Ovary (tissue), 9 donors: ENCODE results near the gene PITPNB. TPM values are rescaled to one million over a fixed set of nuclear protein-coding genes. Genes with fewer than 3 reads are reported as not detected.

Source experiments
- DNase-seq, 5 donors: peaks; one replicate each; pipeline ENCODE4 v3.0.0-alpha.2; 2019 to 2020
- H3K27ac ChIP-seq, 2 donors: fragments of 200-600 bp; one replicate each; pipeline versions ENCODE4 v1.5.1 to v1.8.0; 2019 to 2022
- H3K27me3 ChIP-seq: fragments of 200-600 bp; one replicate; pipeline ENCODE4 v1.8.0; 2022
- H3K36me3 ChIP-seq: fragments of 200-600 bp; sonication (generic); one replicate; pipeline ENCODE4 v1.5.1; 2019
- H3K4me1 ChIP-seq: one replicate; pipeline ENCODE4 v1.8.1; 2013; ENCODE audit warnings: mild to moderate bottlenecking, moderate library complexity; ENCODE audit not compliant: insufficient read depth
- H3K4me3 ChIP-seq: fragments of 200-600 bp; sonication (generic); one replicate; pipeline ENCODE4 v1.5.1; 2017
- H3K9me3 ChIP-seq, 2 donors: fragments of 200-600 bp in 1 of 2; sonication (generic) in 1 of 2; one replicate each; pipeline versions ENCODE4 v1.5.1 to v1.8.1; 2013 to 2019; ENCODE audit warnings: mild to moderate bottlenecking in 1 of 2, moderate library complexity in 1 of 2
- CTCF ChIP-seq, 3 donors: fragments of 450-650 bp in 2 of 3; fragments of 200-600 bp in 1 of 3; IDR thresholded peaks; one replicate each; pipeline versions ENCODE4 v1.5.1 to v1.8.0; 2016 to 2022; ENCODE audit warnings: antibody characterized with exemption in 3 of 3, mild to moderate bottlenecking in 1 of 3
- EP300 ChIP-seq: sonication (generic); formaldehyde crosslinking; IDR thresholded peaks from one replicate; pipeline ENCODE4 v1.6.1; 2017; ENCODE audit warnings: antibody characterized with exemption
- POLR2A ChIP-seq: fragments of 450-650 bp; IDR thresholded peaks from one replicate; pipeline ENCODE4 v1.6.1; 2017; ENCODE audit warnings: antibody characterized with exemption, mild to moderate bottlenecking, moderate library complexity
- WGBS, 3 donors: extraction: QIAGEN DNeasy Blood & Tissue Kit in 1 of 3; methylation state at CpG; one replicate each; pipeline versions ENCODE4 v1.1.5 to v1.1.7; 2013 to 2017; 5-methylcytosine and 5-hydroxymethylcytosine counted together
- intact Hi-C, 4 donors: fragments of 100-400 bp; cut with DNase I; formaldehyde crosslinking; loops; one replicate each; pipeline versions ENCODE4 v1.11.0 to v1.15.1; 2022 to 2023
- polyA plus RNA-seq, 2 donors: library from polyadenylated mRNA; stranded (reverse); fragments of 200-250 nt in 1 of 2; fragments of 350-450 nt in 1 of 2; fragmentation: Illumina TruSeq in 1 of 2; extraction: RNeasy Lipid Tissue Mini Kit (QIAGEN cat#74804) in 1 of 2; gene quantifications; one replicate each; pipeline ENCODE4 v1.2.3, GENCODE V29; 2013 to 2014
- total RNA-seq, 7 donors: library from RNA; depleted of rRNA in 2 of 7; stranded (reverse); fragments of >200 nt in 2 of 7; fragmentation: NEBNext Ultra II Directional in 3 of 7; extraction: Animal tissue kit (Norgen Biotek cat#: 25700) in 3 of 7; gene quantifications; one replicate each; pipeline versions ENCODE4 v1.1.0 to v1.2.4, GENCODE V29; 2016 to 2023
- donor health status: DM: no; HTN: no; CAD: no; lungs with moderate emphysema.
- donor health status: DM: no; HTN: no; CAD: no.
- donor health status: Bipolar disorder and iron deficiency.
- donor health status: DM: yes; HTN: yes; CAD: no.
- donor health status: DM: no; HTN: no; CAD: no.
- donor health status: DM: yes; HTN: yes; CAD: no.

PITPNB gene
- total and polyA plus RNA-seq, 9 donors = 26.6 to 77.2 (median 60.9) TPM

GRCh38 chr22:27876684-27877083, 42.4 kb downstream of the PITPNB start:
- Histone ChIP-seq H3K36me3 (no peaks in the 10 kb centered on the region), H3K27me3 (no peaks in the 10 kb centered on the region), H3K4me1 (peaks cover 17% of the 10 kb centered on the region), H3K27ac (peak overlapping the region in 1 of 2 donors; percentile 95), H3K4me3 (no peak overlapping the region), H3K9me3 (no peaks in the 10 kb centered on the region)
- TF ChIP-seq EP300 = no peak
- no peak for TF ChIP-seq CTCF (IDR thresholded peaks at IDR 0.05)
- TF ChIP-seq POLR2A = no peak
- WGBS, 3 donors = 7 to 17% (median 10%) methylated on average over 1 of the region's 1 CpG
- intact Hi-C loops = no loop called here
- DNase-seq = no peak

- intact Hi-C loops = no loop called here
- Histone ChIP-seq H3K27ac (peak overlapping the region in 1 of 2 donors; percentile 95), H3K36me3 (no peaks in the 10 kb centered on the region), H3K4me1 (peaks cover 17% of the 10 kb centered on the region), H3K9me3 (no peaks in the 10 kb centered on the region), H3K4me3 (no peak overlapping the region), H3K27me3 (no peaks in the 10 kb centered on the region)
- TF ChIP-seq POLR2A (no peak), CTCF (IDR thresholded peaks at IDR 0.05) (no peak), EP300 (no peak)
- WGBS, 3 donors = 79 to 92% (median 88%) methylated on average over 2 of the region's 2 CpGs
- no peak for DNase-seq
Observed at GRCh38 chr22:27875951-27876350, 43.1 kb downstream of the PITPNB start.

GRCh38 chr22:27874764-27875163, 44.3 kb downstream of the PITPNB start:
- Histone ChIP-seq H3K27ac (peak overlapping the region; percentile 43 to 95), H3K4me1 (peaks cover 17% of the 10 kb centered on the region), H3K4me3 (no peak overlapping the region), H3K36me3 (no peaks in the 10 kb centered on the region), H3K27me3 (no peaks in the 10 kb centered on the region), H3K9me3 (no peaks in the 10 kb centered on the region)
- no peak for DNase-seq
- TF ChIP-seq POLR2A (no peak), EP300 (no peak), CTCF (IDR thresholded peaks at IDR 0.05) (no peak)
- intact Hi-C loops = no loop called here
- WGBS, 3 donors = 20 to 41% (median 27%) methylated on average over 3 of the region's 3 CpGs

GRCh38 chr22:27874185-27874584, 44.9 kb downstream of the PITPNB start:
- intact Hi-C loops = no loop called here
- WGBS, 3 donors = 51 to 58% (median 53%) methylated on average over 6 of the region's 6 CpGs
- peak overlapping the region; percentile 43 to 95 for H3K27ac ChIP-seq
- no peaks in the 10 kb centered on the region for H3K27me3 ChIP-seq
- no peak overlapping the region for H3K4me3 ChIP-seq
- H3K36me3 ChIP-seq = no peaks in the 10 kb centered on the region
- H3K4me1 ChIP-seq = peaks cover 17% of the 10 kb centered on the region
- no peaks in the 10 kb centered on the region for H3K9me3 ChIP-seq
- no peak for DNase-seq
- TF ChIP-seq POLR2A = no peak
- TF ChIP-seq EP300 = no peak
- TF ChIP-seq CTCF (IDR thresholded peaks at IDR 0.05) = no peak
